Sigmoid colon (tissue), 7 donors: ENCODE data around the gene NR2F1-AS1. TPM values are rescaled to one million over a fixed set of nuclear protein-coding genes. Genes with fewer than 3 reads are reported as not detected.

Experiments used
- DNase-seq: peaks from one replicate; pipeline ENCODE4 v3.0.0-alpha.2; 2019
- H3K27ac ChIP-seq, 4 donors: fragments of 200-600 bp; sonication (generic); one replicate each; pipeline ENCODE4 v1.5.1; 2016 to 2019; ENCODE audit warnings: mild to moderate bottlenecking in 1 of 4
- H3K27me3 ChIP-seq, 3 donors: fragments of 200-600 bp; sonication (generic); one replicate each; pipeline ENCODE4 v1.5.1; 2019; ENCODE audit warnings: mild to moderate bottlenecking in 1 of 3
- H3K36me3 ChIP-seq, 4 donors: fragments of 200-600 bp; sonication (generic); one replicate each; pipeline ENCODE4 v1.5.1; 2016 to 2019
- H3K4me1 ChIP-seq, 4 donors: fragments of 200-600 bp; sonication (generic); one replicate each; pipeline ENCODE4 v1.5.1; 2017 to 2019
- H3K4me3 ChIP-seq, 4 donors: fragments of 200-600 bp; sonication (generic); one replicate each; pipeline ENCODE4 v1.5.1; 2017 to 2019; ENCODE audit warnings: mild to moderate bottlenecking in 2 of 4, moderate library complexity in 1 of 4
- H3K9me3 ChIP-seq, 4 donors: fragments of 200-600 bp in 3 of 4; sonication (generic) in 3 of 4; one replicate each; pipeline versions ENCODE4 v1.5.1 to v1.6.1; 2013 to 2019
- CTCF ChIP-seq, 4 experiments: fragments of 450-650 bp in 3 of 4; fragments of 200-600 bp in 1 of 4; IDR thresholded peaks; one replicate each; pipeline ENCODE4 v1.5.1; 2016 to 2019; ENCODE audit warnings: antibody characterized with exemption in 4 of 4, mild to moderate bottlenecking in 3 of 4, moderate library complexity in 2 of 4
- EP300 ChIP-seq, 4 donors: sonication (generic); formaldehyde crosslinking; IDR thresholded peaks; one replicate each; pipeline ENCODE4 v1.6.1; 2017; ENCODE audit warnings: antibody characterized with exemption in 4 of 4
- POLR2A ChIP-seq, 2 donors: fragments of 450-650 bp; IDR thresholded peaks; one replicate each; pipeline ENCODE4 v1.6.1; 2016; ENCODE audit warnings: antibody characterized with exemption in 2 of 2, mild to moderate bottlenecking in 2 of 2, moderate library complexity in 2 of 2
- POLR2AphosphoS5 ChIP-seq, 4 donors: sonication (generic); formaldehyde crosslinking; IDR thresholded peaks; one replicate each; pipeline ENCODE4 v1.6.1; 2017; ENCODE audit warnings: antibody characterized with exemption in 4 of 4
- WGBS, 2 donors: extraction: QIAGEN DNeasy Blood & Tissue Kit; methylation state at CpG; one replicate each; pipeline ENCODE4 v1.1.7; 2013; 5-methylcytosine and 5-hydroxymethylcytosine counted together
- intact Hi-C: fragments of 100-400 bp; cut with DNase I; formaldehyde crosslinking; loops from one replicate; pipeline ENCODE4 v1.15.1; 2023
- polyA plus RNA-seq, 3 donors: library from polyadenylated mRNA; stranded (reverse); fragments of 200-250 nt; gene quantifications; one replicate each; pipeline ENCODE4 v1.2.3, GENCODE V29; 2013
- total RNA-seq, 4 donors: library from RNA; depleted of rRNA; stranded (reverse); fragments of >200 nt; gene quantifications; one replicate each; pipeline ENCODE4 v1.1.0, GENCODE V29; 2016
- donor health status: healthy with polysubstance abuse.
- donor health status: Bipolar disorder and iron deficiency.
- donor health status: healthy.

NR2F1-AS1 gene
- total and polyA plus RNA-seq, 7 donors: 1.4 to 15.2 (median 8.9) TPM

DNA sequence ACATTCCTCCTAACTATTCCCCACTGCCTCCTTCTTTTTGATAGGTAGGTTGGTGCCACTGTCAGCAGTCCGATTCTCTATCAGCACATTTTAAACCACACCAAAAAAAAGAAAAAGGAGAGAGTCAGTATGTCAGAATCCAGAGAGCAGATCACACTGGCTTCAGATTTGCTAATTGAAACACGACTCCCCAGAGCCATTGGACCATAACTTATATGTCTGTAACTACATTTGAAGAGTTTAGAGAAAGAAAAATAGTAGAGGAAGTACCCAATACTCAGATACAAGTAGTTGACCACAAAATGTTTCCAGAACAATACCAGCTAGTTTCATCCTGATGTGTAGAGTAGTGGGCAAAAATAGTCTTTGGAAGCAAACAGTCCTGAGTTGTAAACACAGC is 216.6 kb downstream of the NR2F1-AS1 start:
- H3K27me3 ChIP-seq: no peaks in the 10 kb centered on the region
- DNase-seq: no peak
- intact Hi-C loops: no loop called here
- 49 to 62% methylated on average over 2 of the region's 2 CpGs for WGBS, 2 donors
- no peaks in the 10 kb centered on the region for H3K4me1 ChIP-seq
- no peak for TF ChIP-seq POLR2AphosphoS5 (IDR thresholded peaks at IDR 0.05)
- no peak for TF ChIP-seq POLR2A (IDR thresholded peaks at IDR 0.05)
- no peak for TF ChIP-seq CTCF (IDR thresholded peaks at IDR 0.05)
- TF ChIP-seq EP300 (IDR thresholded peaks at IDR 0.05): no peak
- no peaks in the 10 kb centered on the region for H3K9me3 ChIP-seq
- H3K36me3 ChIP-seq: no peaks in the 10 kb centered on the region
- no peak overlapping the region for H3K27ac ChIP-seq
- no peak overlapping the region for H3K4me3 ChIP-seq

DNA sequence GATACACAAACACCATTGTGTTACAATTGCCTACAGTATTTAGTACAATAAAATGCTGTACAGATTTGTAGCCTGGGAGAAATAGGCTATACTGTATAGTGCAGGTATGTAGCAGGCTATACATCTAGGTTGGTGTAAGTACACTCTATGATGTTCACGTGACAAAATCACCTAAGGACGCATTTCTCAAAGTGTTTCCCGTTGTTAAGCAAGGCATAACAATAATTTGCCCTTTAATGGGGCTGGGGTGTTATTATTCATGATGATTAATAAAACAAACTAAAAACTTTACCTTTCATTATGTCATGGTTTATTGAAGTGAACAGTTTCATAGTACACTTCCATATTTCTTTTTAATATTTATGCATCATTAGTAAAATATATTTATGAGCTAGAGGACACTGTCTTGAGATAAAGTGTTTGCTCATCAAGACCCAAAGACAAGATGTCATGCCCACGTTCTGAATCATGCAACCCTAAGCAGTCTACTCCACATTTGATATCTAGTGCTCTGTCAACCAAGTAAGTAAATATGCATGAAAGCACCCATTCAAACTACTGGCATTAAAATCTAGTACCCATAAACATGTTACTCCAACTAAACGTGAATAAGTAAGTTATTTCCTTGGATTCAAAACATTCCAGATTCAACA is 220.5 kb downstream of the NR2F1-AS1 start:
- no peaks in the 10 kb centered on the region for H3K36me3 ChIP-seq
- H3K27ac ChIP-seq: no peak overlapping the region
- H3K4me1 ChIP-seq: no peaks in the 10 kb centered on the region
- no peaks in the 10 kb centered on the region for H3K27me3 ChIP-seq
- no peak for DNase-seq
- no peak overlapping the region for H3K4me3 ChIP-seq
- H3K9me3 ChIP-seq: no peaks in the 10 kb centered on the region
- intact Hi-C loops: no loop called here
- 73 to 84% methylated on average over 5 of the region's 5 CpGs for WGBS, 2 donors
- TF ChIP-seq CTCF (IDR thresholded peaks at IDR 0.05) (no peak), POLR2AphosphoS5 (IDR thresholded peaks at IDR 0.05) (no peak), EP300 (IDR thresholded peaks at IDR 0.05) (no peak), POLR2A (IDR thresholded peaks at IDR 0.05) (no peak)

DNA sequence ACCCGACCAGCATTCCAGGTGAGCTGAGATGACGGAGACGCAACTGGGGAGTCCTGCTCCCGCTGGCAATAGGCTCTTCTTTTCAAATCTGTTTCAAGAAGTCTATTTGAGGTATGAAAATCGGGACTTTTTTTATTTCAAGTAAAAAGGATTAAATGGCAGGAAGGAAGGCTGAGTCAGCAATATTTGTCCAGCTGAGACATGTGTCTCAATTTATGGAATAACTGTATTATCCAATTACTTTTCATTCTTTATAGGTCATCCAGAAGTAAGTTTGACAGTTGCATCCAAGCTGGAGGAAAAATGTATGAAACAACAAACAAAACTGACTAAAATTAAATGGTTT is 221.1 kb downstream of the NR2F1-AS1 start:
- WGBS, 2 donors: 82% methylated on average over 5 of the region's 5 CpGs
- no peak for TF ChIP-seq POLR2AphosphoS5 (IDR thresholded peaks at IDR 0.05)
- TF ChIP-seq CTCF (IDR thresholded peaks at IDR 0.05): no peak
- TF ChIP-seq EP300 (IDR thresholded peaks at IDR 0.05): no peak
- no peak for TF ChIP-seq POLR2A (IDR thresholded peaks at IDR 0.05)
- no peaks in the 10 kb centered on the region for H3K36me3 ChIP-seq
- no peak overlapping the region for H3K4me3 ChIP-seq
- no peak overlapping the region for H3K27ac ChIP-seq
- DNase-seq: no peak
- no peaks in the 10 kb centered on the region for H3K27me3 ChIP-seq
- intact Hi-C loops: no loop called here
- no peaks in the 10 kb centered on the region for H3K4me1 ChIP-seq
- H3K9me3 ChIP-seq: no peaks in the 10 kb centered on the region

Other genes with a start within 250 kb of the NR2F1-AS1 start
- gene NR2F1, start 2.0 kb upstream of the NR2F1-AS1 start, total RNA-seq: 10 to 100 TPM; 16.3 to 24.1 (median 17.5) TPM
- 1 to 10 TPM; 1.4 to 8.4 (median 7.6) TPM for gene NR2F1, start 2.0 kb upstream of the NR2F1-AS1 start, polyA plus RNA-seq
- 1 to 10 TPM; 2.5 to 6.1 (median 3.2) TPM for gene POU5F2, start 160.4 kb upstream of the NR2F1-AS1 start, total RNA-seq
- under 1 TPM in 2 of 3 donors, not detected in 1; under 0.01 to 0.17 TPM for gene POU5F2, start 160.4 kb upstream of the NR2F1-AS1 start, polyA plus RNA-seq